HG03139 (cell line): ENCODE results near the gene ADCK2.
"Not testable (repeated sequence)": the region's sequence is repeated elsewhere in the genome, so short reads cannot be mapped to it uniquely, and the experiment has no call there.

Experiments used
- ATAC-seq: cut with Tn5 transposase; IDR thresholded peaks from one replicate; pipeline ENCODE4 v1.9.1; 2021; ENCODE audit not compliant: unreplicated experiment

Gene ADCK2

DNA sequence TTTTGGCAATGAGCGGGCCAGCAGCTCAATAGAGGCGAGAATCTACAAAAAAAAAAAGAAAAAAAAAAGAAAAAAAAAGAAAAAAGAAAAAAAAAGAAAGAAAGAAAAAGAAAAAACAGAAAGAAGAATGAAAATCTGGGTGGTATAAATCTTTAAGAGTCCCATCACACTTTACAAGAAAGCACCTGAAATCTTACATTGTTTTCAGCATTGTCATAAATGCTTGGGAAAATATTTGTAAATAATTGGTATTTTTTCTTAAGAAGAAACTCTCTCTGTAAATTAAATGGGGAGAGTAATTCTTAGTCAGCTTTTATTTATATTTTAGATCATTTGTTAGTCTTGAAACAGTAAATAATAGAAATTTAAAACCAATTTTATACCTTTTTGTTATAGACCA lies 62.0 kb downstream of the ADCK2 start:
- ATAC-seq, result no peak

DNA sequence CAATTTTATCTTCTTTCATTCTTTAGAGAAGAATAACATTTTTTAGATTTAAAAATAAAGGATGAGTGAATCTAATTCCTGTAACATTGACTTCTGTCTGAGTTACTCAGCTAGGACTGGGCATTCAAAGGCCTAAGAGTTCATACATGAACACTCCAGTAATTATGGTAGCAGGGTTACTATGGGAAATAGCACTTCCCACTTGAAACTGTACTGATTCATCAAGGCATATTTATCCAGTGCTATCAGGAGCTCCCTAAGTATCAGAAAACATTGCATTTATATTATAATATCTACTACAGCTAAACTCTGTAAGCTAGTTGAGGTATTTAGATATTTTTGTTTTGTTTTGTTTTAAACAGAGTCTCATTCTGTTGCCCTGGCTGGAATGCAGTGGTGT lies 65.5 kb downstream of the ADCK2 start:
- ATAC-seq, result no peak

DNA sequence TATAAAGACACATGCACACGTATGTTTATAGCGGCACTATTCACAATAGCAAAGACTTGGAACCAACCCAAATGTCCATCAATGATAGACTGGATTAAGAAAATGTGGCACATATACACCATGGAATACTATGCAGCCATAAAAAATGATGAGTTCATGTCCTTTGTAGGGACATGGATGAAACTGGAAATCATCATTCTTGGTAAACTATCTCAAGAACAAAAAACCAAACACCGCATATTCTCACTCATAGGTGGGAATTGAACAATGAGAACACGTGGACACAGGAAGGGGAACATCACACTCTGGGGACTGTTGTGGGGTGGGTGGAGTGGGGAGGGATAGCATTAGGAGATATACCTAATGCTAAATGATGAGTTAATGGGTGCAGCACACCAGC lies 70.5 kb downstream of the ADCK2 start:
- not testable (repeated sequence) for ATAC-seq

DNA sequence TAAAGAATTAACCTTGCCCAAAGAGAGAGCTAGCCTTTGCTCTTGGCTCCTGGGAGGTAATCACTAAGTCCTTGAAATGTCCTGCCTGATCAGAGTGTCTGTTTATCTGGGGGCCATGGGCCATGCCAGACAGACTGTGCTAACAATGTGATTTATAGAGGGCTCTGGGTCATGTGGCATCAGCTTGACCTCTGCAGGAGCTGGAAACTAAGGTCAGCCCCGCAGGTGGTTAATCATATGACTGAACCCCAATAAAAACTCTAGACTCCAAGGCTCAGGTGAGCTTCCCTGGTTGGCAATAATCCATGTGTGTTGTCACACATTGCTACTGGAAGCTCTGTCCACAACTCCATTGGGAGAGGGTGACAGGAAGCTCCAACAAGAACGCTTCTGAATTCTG lies 71.3 kb downstream of the ADCK2 start:
- no peak for ATAC-seq
